OCI-LY3 (cell line): ENCODE results near the gene JAK2.

Source experiments
- H2AFZ ChIP-seq: fragments of 200-600, 300-600 bp; shearing (Covaris generic); 2 replicates; pipeline ENCODE4 v1.6.0; 2014; ENCODE audit warnings: antibody characterized with exemption, low read depth, low read length
- H3K27ac ChIP-seq: fragments of 200-600, 300-600 bp; sonication (generic); 2 replicates; pipeline ENCODE4 v1.5.1; 2014; ENCODE audit warnings: mild to moderate bottlenecking, low read length, moderate library complexity, mixed read lengths
- H3K27me3 ChIP-seq: fragments of 200-600, 300-600 bp; sonication (generic); 2 replicates; pipeline ENCODE4 v1.6.1; 2014; ENCODE audit warnings: low read depth, low read length, mixed read lengths
- H3K36me3 ChIP-seq: fragments of 200-600, 300-600 bp; sonication (generic); replicated peaks from 2 replicates; pipeline ENCODE3; 2014; ENCODE audit warnings: low read depth, low read length, mixed read lengths
- H3K4me1 ChIP-seq: fragments of 300-600, 200-600 bp; sonication (generic); 2 replicates; pipeline ENCODE4 v1.6.1; 2014; ENCODE audit warnings: low read length, mixed read lengths
- H3K4me2 ChIP-seq: fragments of 200-600, 300-600 bp; sonication (generic); 2 replicates; pipeline ENCODE4 v1.6.1; 2014; ENCODE audit warnings: low read length, mixed read lengths
- H3K4me3 ChIP-seq: fragments of 300-600, 200-600 bp; sonication (generic); 2 replicates; pipeline ENCODE4 v1.5.1; 2014; ENCODE audit warnings: antibody characterized with exemption, mild to moderate bottlenecking, low read length, moderate library complexity
- H3K79me2 ChIP-seq: fragments of 300-600, 200-600 bp; shearing (Covaris generic); 2 replicates; pipeline ENCODE4 v1.6.1; 2014; ENCODE audit warnings: mild to moderate bottlenecking, low read length, mixed read lengths
- H3K9ac ChIP-seq: fragments of 300-600, 200-600 bp; shearing (Covaris generic); 2 replicates; pipeline ENCODE4 v1.6.0; 2014; ENCODE audit warnings: mild to moderate bottlenecking, low read length, moderate library complexity
- H3K9me3 ChIP-seq: fragments of 200-600, 300-600 bp; shearing (Covaris generic); 2 replicates; pipeline ENCODE4 v1.6.1; 2014; ENCODE audit warnings: low read length, mixed read lengths; ENCODE audit not compliant: insufficient read depth
- H4K20me1 ChIP-seq: fragments of 200-600, 300-600 bp; sonication (generic); 2 replicates; pipeline ENCODE4 v1.6.1; 2016; ENCODE audit warnings: low read length, mixed read lengths; ENCODE audit not compliant: insufficient read depth
- EZH2phosphoT487 ChIP-seq: fragments of 200-600 bp; shearing (Covaris generic); IDR thresholded peaks from 2 replicates; pipeline ENCODE4 v1.6.1; 2018; ENCODE audit warnings: antibody characterized with exemption, mixed run types, low read depth
- TF ChIP-seq, protein P1 (sequence below): fragments of 200-600, 300-600 bp; sonication (generic); IDR thresholded peaks from 2 replicates; pipeline ENCODE4 v1.5.1; 2014; ENCODE audit warnings: antibody characterized with exemption, low read length, low read depth

The JAK2 gene

DNA sequence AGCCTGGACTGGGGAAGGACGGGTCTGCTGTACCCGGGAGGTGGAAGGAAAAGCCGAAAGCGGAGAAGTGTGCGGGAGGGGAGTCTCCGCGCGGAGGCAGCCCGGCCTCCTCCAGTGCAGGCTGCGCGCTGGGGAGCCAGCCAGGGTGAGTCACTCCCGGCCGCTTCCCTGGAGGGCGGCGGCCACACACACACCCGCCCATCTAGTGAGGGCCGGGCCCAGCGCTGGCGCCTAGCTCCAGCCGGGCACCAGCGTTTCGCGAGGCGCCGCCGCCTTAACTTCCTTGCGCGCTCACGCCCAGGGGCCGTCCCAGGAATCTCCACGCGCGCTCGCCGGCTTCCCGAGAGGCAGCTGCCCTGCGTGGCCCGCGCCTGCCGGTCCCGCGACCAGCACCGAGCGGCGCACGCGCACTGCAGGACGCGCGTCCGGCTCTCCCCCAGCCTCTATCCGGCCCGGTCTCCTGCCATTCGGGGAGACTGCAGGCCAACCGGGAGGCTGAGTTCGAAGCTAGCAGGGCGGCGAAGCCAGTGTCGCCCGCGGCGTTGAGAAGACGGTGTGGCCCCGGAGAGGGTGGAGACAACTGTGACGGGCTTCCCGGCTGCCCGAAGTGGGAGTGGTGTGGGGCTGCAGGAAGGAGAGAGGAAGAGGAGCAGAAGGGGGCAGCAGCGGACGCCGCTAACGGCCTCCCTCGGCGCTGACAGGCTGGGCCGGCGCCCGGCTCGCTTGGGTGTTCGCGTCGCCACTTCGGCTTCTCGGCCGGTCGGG, at the start of gene JAK2:
Gene JAK2, plus strand, starts transcription at position 652 of the 765 bp plus-strand sequence. CDS start 36,716 bp downstream, outside the sequence.
- Histone ChIP-seq H3K4me3 (peak within 1 kb of the TSS; percentile 79), H3K27ac (peak within 1 kb of the TSS; percentile 78)

DNA sequence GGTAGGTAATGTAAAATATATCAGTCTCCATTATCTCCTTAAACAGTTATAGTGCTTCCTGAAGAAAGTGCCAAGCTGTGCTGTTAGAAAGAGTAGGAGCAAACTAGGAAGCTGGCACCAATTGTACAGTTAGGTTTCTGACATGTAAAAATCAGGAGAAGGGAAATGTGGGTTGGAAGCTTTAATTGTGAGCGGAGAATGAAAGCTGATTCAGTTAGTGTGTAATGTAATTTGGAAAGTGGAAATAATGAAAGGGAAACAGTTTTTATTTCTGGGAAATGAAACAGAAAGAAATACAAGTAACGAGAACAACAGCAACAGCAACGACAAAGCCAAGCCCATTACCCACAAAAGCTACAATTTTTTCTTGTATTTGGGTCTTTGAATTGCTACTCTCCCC, 48.8 kb upstream of the JAK2 start:
- Histone ChIP-seq H2AFZ (no peak overlapping the region), H3K4me1 (peaks cover 43% of the 10 kb centered on the region), H3K27ac (peak overlapping the region; percentile 53), H3K79me2 (no peaks in the 10 kb centered on the region), H3K9ac (no peak overlapping the region), H3K4me2 (peak overlapping the region; percentile 82), H3K4me3 (peak overlapping the region; percentile 27; the same call in 1 of the 2 replicates), H3K27me3 (no peaks in the 10 kb centered on the region), H3K36me3 (no peaks in the 10 kb centered on the region), H4K20me1 (no peaks in the 10 kb centered on the region), H3K9me3 (no peaks in the 10 kb centered on the region)
- TF ChIP-seq, protein P1, sequence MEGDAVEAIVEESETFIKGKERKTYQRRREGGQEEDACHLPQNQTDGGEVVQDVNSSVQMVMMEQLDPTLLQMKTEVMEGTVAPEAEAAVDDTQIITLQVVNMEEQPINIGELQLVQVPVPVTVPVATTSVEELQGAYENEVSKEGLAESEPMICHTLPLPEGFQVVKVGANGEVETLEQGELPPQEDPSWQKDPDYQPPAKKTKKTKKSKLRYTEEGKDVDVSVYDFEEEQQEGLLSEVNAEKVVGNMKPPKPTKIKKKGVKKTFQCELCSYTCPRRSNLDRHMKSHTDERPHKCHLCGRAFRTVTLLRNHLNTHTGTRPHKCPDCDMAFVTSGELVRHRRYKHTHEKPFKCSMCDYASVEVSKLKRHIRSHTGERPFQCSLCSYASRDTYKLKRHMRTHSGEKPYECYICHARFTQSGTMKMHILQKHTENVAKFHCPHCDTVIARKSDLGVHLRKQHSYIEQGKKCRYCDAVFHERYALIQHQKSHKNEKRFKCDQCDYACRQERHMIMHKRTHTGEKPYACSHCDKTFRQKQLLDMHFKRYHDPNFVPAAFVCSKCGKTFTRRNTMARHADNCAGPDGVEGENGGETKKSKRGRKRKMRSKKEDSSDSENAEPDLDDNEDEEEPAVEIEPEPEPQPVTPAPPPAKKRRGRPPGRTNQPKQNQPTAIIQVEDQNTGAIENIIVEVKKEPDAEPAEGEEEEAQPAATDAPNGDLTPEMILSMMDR = no peak
- no peak for TF ChIP-seq EZH2phosphoT487

More for the DNA sequence above, at the start of gene JAK2:
- H4K20me1 ChIP-seq = 0 out of 2 replicates have a peak, but pooled peaks cover 4% of the 10 kb centered on the region
- peak within 1 kb of the TSS; percentile 44; the same call in 1 of the 2 replicates for H2AFZ ChIP-seq
- no peaks in the 10 kb centered on the region for H3K9me3 ChIP-seq
- H3K4me2 ChIP-seq = peak within 1 kb of the TSS; percentile 71
- no peaks in the 10 kb centered on the region for H3K27me3 ChIP-seq
- H3K79me2 ChIP-seq = peaks cover 8% of the 10 kb centered on the region
- H3K4me1 ChIP-seq = peaks cover 46% of the 10 kb centered on the region
- H3K36me3 ChIP-seq = no peaks in the 10 kb centered on the region
- no peak for TF ChIP-seq EZH2phosphoT487
- TF ChIP-seq, protein P1 = peak; percentile 35; the same call in 1 of the 2 replicates
- H3K9ac ChIP-seq = peak within 1 kb of the TSS; percentile 83

DNA sequence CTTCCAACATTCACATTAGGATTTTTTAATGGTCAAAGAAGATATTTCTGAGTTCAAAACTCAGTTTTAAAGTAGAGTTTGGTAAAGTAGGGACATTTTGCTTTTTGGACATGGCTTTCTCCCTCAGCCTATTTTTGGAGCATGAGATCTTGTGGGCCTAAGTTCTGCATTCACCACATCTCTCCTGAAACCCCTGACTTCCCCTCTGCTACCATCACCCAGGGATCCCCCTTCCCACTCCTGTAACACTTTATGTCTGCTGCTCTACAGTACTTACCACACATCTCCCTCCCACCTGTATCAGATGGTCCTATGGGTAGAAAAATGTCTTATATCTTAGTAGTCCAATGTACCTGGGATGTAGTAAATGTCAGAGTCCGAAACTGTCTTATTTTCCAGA, 48.2 kb upstream of the JAK2 start:
- no peak for TF ChIP-seq EZH2phosphoT487
- TF ChIP-seq, protein P1 = no peak
- Histone ChIP-seq H2AFZ (no peak overlapping the region), H3K27ac (peak overlapping the region; percentile 53), H3K4me3 (peak overlapping the region; percentile 27), H3K9ac (peak overlapping the region; percentile 19; the same call in 1 of the 2 replicates), H3K9me3 (no peaks in the 10 kb centered on the region), H4K20me1 (no peaks in the 10 kb centered on the region), H3K27me3 (no peaks in the 10 kb centered on the region), H3K36me3 (no peaks in the 10 kb centered on the region), H3K4me2 (peak overlapping the region; percentile 82), H3K79me2 (no peaks in the 10 kb centered on the region), H3K4me1 (peaks cover 43% of the 10 kb centered on the region)

DNA sequence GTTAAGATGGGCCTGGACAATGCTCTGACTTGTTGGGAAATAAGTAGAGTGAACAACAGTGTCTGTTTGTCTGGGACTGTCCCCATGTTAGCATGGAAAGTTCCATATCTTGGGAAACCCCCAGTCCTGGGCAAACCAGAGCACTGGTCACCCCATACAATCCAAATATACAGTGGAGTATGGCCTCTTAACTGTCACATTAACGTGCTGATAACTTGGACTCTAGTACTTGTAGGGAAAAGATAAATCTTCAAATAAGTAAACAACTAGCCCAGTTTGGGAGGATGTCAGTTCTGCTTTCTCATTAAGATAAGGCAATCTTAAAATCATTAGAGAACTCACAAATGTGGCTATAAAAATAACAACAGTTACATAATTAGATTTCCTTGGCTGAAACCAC, 47.6 kb upstream of the JAK2 start:
- Histone ChIP-seq H3K9me3 (no peaks in the 10 kb centered on the region), H3K9ac (peak overlapping the region; percentile 19; the same call in 1 of the 2 replicates), H3K4me2 (peak overlapping the region; percentile 82), H3K4me3 (no peak overlapping the region), H3K27me3 (no peaks in the 10 kb centered on the region), H3K4me1 (peaks cover 46% of the 10 kb centered on the region), H3K27ac (peak overlapping the region; percentile 53), H3K36me3 (no peaks in the 10 kb centered on the region), H4K20me1 (no peaks in the 10 kb centered on the region), H2AFZ (no peak overlapping the region), H3K79me2 (no peaks in the 10 kb centered on the region)
- TF ChIP-seq, protein P1 = no peak
- no peak for TF ChIP-seq EZH2phosphoT487
